GM06990 (cell line): ENCODE results near the gene TEKT5.

Source experiments
- DNase-seq: peaks from one replicate; pipeline ENCODE4 v3.0.0-alpha.2; 2011; ENCODE audit not compliant: insufficient read length; ENCODE audit errors: extremely low read depth
- H3K27me3 ChIP-seq: replicated peaks from 2 replicates; pipeline ENCODE4 v1.6.0; 2011; ENCODE audit warnings: low read length; ENCODE audit not compliant: control insufficient read depth, insufficient read depth
- H3K36me3 ChIP-seq: 2 replicates; pipeline ENCODE4 v1.5.1; 2011; ENCODE audit warnings: low read length; ENCODE audit not compliant: control insufficient read depth, insufficient read depth
- H3K4me3 ChIP-seq: replicated peaks from 2 replicates; pipeline ENCODE4 v1.5.1; 2011; ENCODE audit warnings: low read depth, mild to moderate bottlenecking, control low read depth, low read length
- CTCF ChIP-seq: IDR thresholded peaks from 2 replicates; pipeline ENCODE4 v1.5.1; 2011; ENCODE audit warnings: low read length, control low read depth, mild to moderate bottlenecking, inconsistent platforms; ENCODE audit not compliant: insufficient read depth, poor library complexity, severe bottlenecking

Gene TEKT5

GRCh38 chr16:10728003-10728887 lies 33.5 kb upstream of the TEKT5 start:
- no peak for TF ChIP-seq CTCF
- H3K36me3 ChIP-seq: no peaks in the 10 kb centered on the region
- no peak overlapping the region for H3K4me3 ChIP-seq
- no peak for DNase-seq
- no peaks in the 10 kb centered on the region for H3K27me3 ChIP-seq

GRCh38 chr16:10708969-10709368 lies 14.2 kb upstream of the TEKT5 start:
- Histone ChIP-seq H3K4me3 (no peak overlapping the region), H3K36me3 (no peaks in the 10 kb centered on the region), H3K27me3 (no peaks in the 10 kb centered on the region)
- no peak for TF ChIP-seq CTCF
- DNase-seq: no peak

GRCh38 chr16:10699756-10700155 lies 5.0 kb upstream of the TEKT5 start:
- Histone ChIP-seq H3K27me3 (no peaks in the 10 kb centered on the region), H3K36me3 (no peaks in the 10 kb centered on the region), H3K4me3 (no peak overlapping the region)
- TF ChIP-seq CTCF: no peak
- DNase-seq: no peak

- TF ChIP-seq CTCF: no peak
- Histone ChIP-seq H3K36me3 (no peaks in the 10 kb centered on the region), H3K27me3 (no peaks in the 10 kb centered on the region), H3K4me3 (no peak overlapping the region)
- no peak for DNase-seq
These were observed 424 bp downstream of the TEKT5 start for GRCh38 chr16:10694306-10694705.

DNA sequence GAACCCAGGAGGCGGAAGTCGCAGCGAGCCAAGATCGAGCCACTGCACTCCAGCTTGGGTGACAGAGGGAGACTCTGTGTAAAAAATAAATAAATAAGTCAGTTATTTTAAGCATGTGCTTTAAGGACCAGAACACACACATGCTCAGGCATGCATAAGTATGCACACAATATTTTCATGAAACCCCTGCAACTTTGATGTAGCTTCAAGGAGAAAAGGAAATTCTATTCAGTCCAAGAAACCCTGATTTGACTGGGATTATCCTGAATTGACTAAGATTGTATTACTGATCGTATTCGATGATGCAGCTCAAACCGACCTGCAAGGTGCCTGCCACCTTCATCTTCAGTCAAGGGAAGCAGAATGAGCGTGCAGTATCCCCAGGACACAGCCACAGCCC lies 841 bp downstream of the TEKT5 start:
- H3K27me3 ChIP-seq: no peaks in the 10 kb centered on the region
- H3K36me3 ChIP-seq: no peaks in the 10 kb centered on the region
- H3K4me3 ChIP-seq: no peak overlapping the region
- DNase-seq: no peak
- no peak for TF ChIP-seq CTCF
